Astrocyte (in vitro differentiated cells and primary cell): ENCODE measurements around the gene CHRDL2. TPM values are rescaled to one million over a fixed set of nuclear protein-coding genes. Genes with fewer than 3 reads are reported as not detected.

Source experiments
- DNase-seq: peaks from one replicate; pipeline ENCODE4 v3.0.0-alpha.2; 2010; ENCODE audit warnings: low read depth
- FAIRE-seq: peaks from 2 replicates; lab custom pipeline; 2011; peaks lifted over from hg19 to GRCh38; lab: Jason Lieb, UNC
- H2AFZ ChIP-seq: 2 replicates; pipeline ENCODE4 v1.6.0; 2012; ENCODE audit warnings: low read depth, low read length, inconsistent platforms
- H3K27ac ChIP-seq: 2 replicates; pipeline ENCODE4 v1.5.1; 2011; ENCODE audit warnings: low read depth, low read length, inconsistent platforms
- H3K27me3 ChIP-seq: 2 replicates; pipeline ENCODE4 v1.6.0; 2011; ENCODE audit warnings: low read length, inconsistent platforms; ENCODE audit not compliant: insufficient read depth
- H3K36me3 ChIP-seq: 2 replicates; pipeline ENCODE4 v1.5.1; 2011; ENCODE audit warnings: low read length, inconsistent platforms; ENCODE audit not compliant: insufficient read depth
- H3K4me1 ChIP-seq: 2 replicates; pipeline ENCODE4 v1.5.1; 2011; ENCODE audit warnings: low read length, inconsistent platforms; ENCODE audit not compliant: insufficient read depth
- H3K4me2 ChIP-seq: 2 replicates; pipeline ENCODE4 v1.6.0; 2012; ENCODE audit warnings: low read length, inconsistent platforms
- H3K4me3 ChIP-seq: 2 replicates; pipeline ENCODE4 v1.5.1; 2011; ENCODE audit warnings: low read depth, mild to moderate bottlenecking, low read length, inconsistent platforms; ENCODE audit not compliant: insufficient read depth
- H3K79me2 ChIP-seq: 2 replicates; pipeline ENCODE4 v1.6.0; 2012; ENCODE audit warnings: mild to moderate bottlenecking, low read length, inconsistent platforms; ENCODE audit not compliant: insufficient read depth
- H3K9ac ChIP-seq: 2 replicates; pipeline ENCODE4 v1.6.0; 2012; ENCODE audit warnings: mild to moderate bottlenecking, low read length, inconsistent platforms
- H3K9me3 ChIP-seq: 2 replicates; pipeline ENCODE4 v1.5.1; 2012; ENCODE audit warnings: low read depth, mild to moderate bottlenecking, low read length, inconsistent platforms; ENCODE audit not compliant: insufficient read depth
- H4K20me1 ChIP-seq: 2 replicates; pipeline ENCODE4 v1.6.0; 2012; ENCODE audit warnings: low read length, inconsistent platforms; ENCODE audit not compliant: insufficient read depth
- H3K27ac Mint-ChIP-seq: one replicate; pipeline ENCODE4 v1.8.0; 2021; ENCODE audit warnings: mild to moderate bottlenecking, mixed read lengths; ENCODE audit not compliant: unreplicated experiment
- H3K27me3 Mint-ChIP-seq: one replicate; pipeline ENCODE4 v1.8.0; 2021; ENCODE audit warnings: low read depth, mixed read lengths; ENCODE audit not compliant: unreplicated experiment
- H3K36me3 Mint-ChIP-seq: one replicate; pipeline ENCODE4 v1.8.0; 2021; ENCODE audit warnings: low read depth, mixed read lengths; ENCODE audit not compliant: unreplicated experiment
- H3K4me1 Mint-ChIP-seq: one replicate; pipeline ENCODE4 v1.8.0; 2021; ENCODE audit warnings: low read depth, mixed read lengths; ENCODE audit not compliant: unreplicated experiment
- H3K4me3 Mint-ChIP-seq: one replicate; pipeline ENCODE4 v1.8.0; 2021; ENCODE audit warnings: mild to moderate bottlenecking, moderate library complexity, mixed read lengths; ENCODE audit not compliant: unreplicated experiment
- H3K9me3 Mint-ChIP-seq: one replicate; pipeline ENCODE4 v1.8.0; 2021; ENCODE audit warnings: mild to moderate bottlenecking, mixed read lengths; ENCODE audit not compliant: unreplicated experiment
- CTCF ChIP-seq: IDR thresholded peaks from 2 replicates; pipeline ENCODE4 v1.5.1; 2011; ENCODE audit warnings: low read depth, mild to moderate bottlenecking, inconsistent platforms, low read length, moderate library complexity; ENCODE audit not compliant: insufficient read depth
- EZH2 ChIP-seq: IDR thresholded peaks from 2 replicates; pipeline ENCODE4 v1.6.1; 2012; ENCODE audit warnings: mild to moderate bottlenecking, low read length, inconsistent platforms; ENCODE audit not compliant: insufficient read depth
- total RNA-seq: library from RNA; stranded (reverse); gene quantifications from 2 replicates; pipeline ENCODE4 v1.2.1, GENCODE V29; 2021

Gene CHRDL2
- total RNA-seq, 1 donor from 2014 or later = not detected

DNA sequence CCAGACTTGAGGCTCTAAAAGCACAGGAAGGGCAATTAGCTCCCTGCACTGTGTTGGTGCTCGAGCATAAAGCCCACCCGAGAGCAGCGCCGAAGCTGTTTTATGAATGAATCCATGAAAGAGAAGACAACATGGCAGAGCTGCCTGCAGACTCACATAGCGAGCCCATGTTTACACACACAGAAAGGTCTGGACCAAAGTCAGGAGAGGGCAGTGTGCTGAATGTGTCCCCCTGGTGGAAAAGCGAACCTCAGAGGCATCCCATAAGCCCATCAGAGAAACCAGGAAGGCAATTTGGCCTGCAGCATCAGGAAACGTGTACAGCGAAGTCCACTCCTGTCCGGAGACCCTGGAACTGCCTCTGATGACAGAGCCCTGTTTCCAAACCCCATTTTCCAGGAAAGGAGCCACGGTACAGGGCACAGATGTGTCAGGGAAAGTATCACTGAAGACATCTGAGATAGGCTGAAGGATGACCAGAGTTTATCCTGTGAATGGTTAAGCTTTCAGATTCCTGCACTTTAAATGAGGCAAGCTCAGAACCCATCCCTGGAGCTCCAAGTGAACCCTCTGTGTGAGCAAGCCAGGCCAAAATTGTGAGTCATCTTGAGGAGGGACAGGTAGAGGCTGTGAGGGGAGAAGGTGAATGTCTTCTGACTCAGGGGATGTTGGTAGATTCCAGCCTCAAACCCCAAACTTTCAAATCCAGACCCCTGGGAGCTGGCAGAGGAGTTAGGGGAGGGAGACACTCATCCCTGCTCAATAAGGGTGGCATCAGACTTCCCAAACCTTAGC, 36.9 kb downstream of the CHRDL2 start:
- Mint-ChIP-seq H3K9me3 (no peaks in the 10 kb centered on the region), H3K4me1 (peaks cover 6% of the 10 kb centered on the region), H3K27me3 (peaks cover 23% of the 10 kb centered on the region), H3K4me3 (no peak overlapping the region), H3K36me3 (no peaks in the 10 kb centered on the region), H3K27ac (no peak overlapping the region)
- H3K79me2 ChIP-seq = no peaks in the 10 kb centered on the region
- no peaks in the 10 kb centered on the region for H3K36me3 ChIP-seq
- H3K27me3 ChIP-seq = no peaks in the 10 kb centered on the region
- peaks cover 14% of the 10 kb centered on the region for H3K4me1 ChIP-seq
- no peak overlapping the region for H3K4me3 ChIP-seq
- no peak overlapping the region for H3K9ac ChIP-seq
- H3K4me2 ChIP-seq = no peak overlapping the region
- DNase-seq = no peak
- no peaks in the 10 kb centered on the region for H4K20me1 ChIP-seq
- H3K27ac ChIP-seq = no peak overlapping the region
- H3K9me3 ChIP-seq = no peaks in the 10 kb centered on the region
- FAIRE-seq = no peak
- no peak overlapping the region for H2AFZ ChIP-seq
- TF ChIP-seq CTCF (no peak), EZH2 (no peak)

GRCh38 chr11:74693531-74693930, 37.7 kb downstream of the CHRDL2 start:
- Mint-ChIP-seq H3K9me3 (no peaks in the 10 kb centered on the region), H3K4me1 (peaks cover 6% of the 10 kb centered on the region), H3K27ac (peak overlapping the region; percentile 41), H3K27me3 (peaks cover 24% of the 10 kb centered on the region), H3K4me3 (no peak overlapping the region), H3K36me3 (no peaks in the 10 kb centered on the region)
- no peak overlapping the region for H2AFZ ChIP-seq
- no peaks in the 10 kb centered on the region for H3K36me3 ChIP-seq
- no peaks in the 10 kb centered on the region for H4K20me1 ChIP-seq
- no peak overlapping the region for H3K4me2 ChIP-seq
- TF ChIP-seq EZH2 (no peak), CTCF (no peak)
- H3K27me3 ChIP-seq = no peaks in the 10 kb centered on the region
- H3K4me3 ChIP-seq = no peak overlapping the region
- H3K9ac ChIP-seq = no peak overlapping the region
- no peaks in the 10 kb centered on the region for H3K9me3 ChIP-seq
- H3K4me1 ChIP-seq = peaks cover 14% of the 10 kb centered on the region
- no peak overlapping the region for H3K27ac ChIP-seq
- no peak for DNase-seq
- no peaks in the 10 kb centered on the region for H3K79me2 ChIP-seq
- no peak for FAIRE-seq

GRCh38 chr11:74691755-74692154, 39.5 kb downstream of the CHRDL2 start:
- no peak overlapping the region for H3K4me2 ChIP-seq
- no peak overlapping the region for H2AFZ ChIP-seq
- Mint-ChIP-seq H3K36me3 (no peaks in the 10 kb centered on the region), H3K4me3 (no peak overlapping the region), H3K27ac (no peak overlapping the region), H3K9me3 (peaks cover 3% of the 10 kb centered on the region), H3K27me3 (peaks cover 18% of the 10 kb centered on the region), H3K4me1 (peaks cover 7% of the 10 kb centered on the region)
- FAIRE-seq (no peak), DNase-seq (no peak)
- no peaks in the 10 kb centered on the region for H3K79me2 ChIP-seq
- no peaks in the 10 kb centered on the region for H4K20me1 ChIP-seq
- no peaks in the 10 kb centered on the region for H3K9me3 ChIP-seq
- no peak overlapping the region for H3K9ac ChIP-seq
- H3K4me3 ChIP-seq = no peak overlapping the region
- H3K27ac ChIP-seq = no peak overlapping the region
- H3K4me1 ChIP-seq = peaks cover 23% of the 10 kb centered on the region
- no peaks in the 10 kb centered on the region for H3K27me3 ChIP-seq
- no peaks in the 10 kb centered on the region for H3K36me3 ChIP-seq
- TF ChIP-seq EZH2 (no peak), CTCF (no peak)
